Spleen (tissue), 7 donors: ENCODE measurements around the gene AUH.

ENCODE experiments used
- CTCF ChIP-seq, 11 experiments: fragments of 200-600 bp in 7 of 11; fragments of 450-650 bp in 4 of 11; sonication (generic) in 4 of 11; IDR thresholded peaks in 8 of 11; conservative IDR thresholded peaks in 3 of 11; 1 replicate in 7 of 11; 2 replicates in 4 of 11; pipeline versions ENCODE4 v1.4.0 to v1.8.0; 2016 to 2021; ENCODE audit warnings: antibody characterized with exemption in 11 of 11, inconsistent platforms in 4 of 11, mild to moderate bottlenecking in 1 of 11
- POLR2AphosphoS5 ChIP-seq, 3 donors: sonication (generic); formaldehyde crosslinking; IDR thresholded peaks; one replicate each; pipeline ENCODE4 v1.5.1; 2017; ENCODE audit warnings: antibody characterized with exemption in 3 of 3
- donor health status: DM: no; HTN: no; CAD: no; lungs with moderate emphysema.
- donor health status: DM: no; HTN: no; CAD: no.
- donor health status: DM: no; HTN: no; CAD: no.

GRCh38 chr9:91190062-91190461 is 171.7 kb downstream of the AUH start:
- no peak for TF ChIP-seq CTCF (IDR thresholded peaks at IDR 0.05 in 8 of 11, conservative IDR thresholded peaks at IDR 0.05 in 3 of 11)
- no peak for TF ChIP-seq POLR2AphosphoS5 (IDR thresholded peaks at IDR 0.05)
